ENCODE measurements around the gene ADAMTS20. TPM values are rescaled to one million over a fixed set of nuclear protein-coding genes. Genes with fewer than 3 reads are reported as not detected.

ADAMTS20 gene
- total and polyA plus RNA-seq, 10 of the 15 experiments (the other 5 are each of a cell fraction or from before 2014, with no cell fraction given), result 0.33 TPM; not detected in 9

- Histone ChIP-seq H2AFZ (ENCODE audit: control insufficient read depth, low read depth, low read length) (no peak overlapping the region), H3K4me1 (ENCODE audit: control insufficient read depth, insufficient read depth, low read length) (no peaks in the 10 kb centered on the region), H3K27me3 (replicated peaks in 1 of 2; ENCODE audit: control insufficient read depth in 2 of 2, insufficient read depth in 2 of 2, low read length in 1 of 2) (no peaks in the 10 kb centered on the region), H4K20me1 (ENCODE audit: control insufficient read depth, insufficient read depth) (no peaks in the 10 kb centered on the region), H3K4me3 (no peak overlapping the region), H3K36me3 (ENCODE audit: control insufficient read depth in 2 of 2, insufficient read depth in 2 of 2, low read length in 1 of 2) (no peaks in the 10 kb centered on the region), H3K9me3 (replicated peaks; ENCODE audit: control insufficient read depth, insufficient read depth, low read length) (no peaks in the 10 kb centered on the region), H3K9ac (ENCODE audit: control insufficient read depth, insufficient read depth, low read length) (no peak overlapping the region), H3K4me2 (ENCODE audit: control insufficient read depth, insufficient read depth) (no peak overlapping the region), H3K79me2 (ENCODE audit: control insufficient read depth, insufficient read depth, low read length) (no peaks in the 10 kb centered on the region), H3K27ac (ENCODE audit: control insufficient read depth, insufficient read depth) (no peak overlapping the region)
- ChIA-PET SMC1A (ENCODE audit: uncharacterized antibody, unreplicated experiment) (interaction anchor here (1.2 kb wide), 1 partner anchor 12 kb away, joined by 4 read pairs; no protein-coding TSS in a partner anchor), CTCF (interaction anchor here (0.5 to 0.9 kb wide), 2 partner anchors 10 to 269 kb away, joined by 3 read pairs; no protein-coding TSS in a partner anchor), POLR2A (no interaction called here), RAD21 (ENCODE audit: unreplicated experiment) (no interaction called here)
- TF ChIP-seq CHD4 (IDR thresholded peaks at IDR 0.05), result no peak
- no peak for TF ChIP-seq PAX8 (IDR thresholded peaks at IDR 0.05)
- no peak for TF ChIP-seq MTA3 (IDR thresholded peaks at IDR 0.05; ENCODE audit: borderline replicate concordance, low read length)
- TF ChIP-seq BACH1 (IDR thresholded peaks at IDR 0.05; ENCODE audit: borderline replicate concordance), result no peak
- no peak for TF ChIP-seq HCFC1 (IDR thresholded peaks at IDR 0.05; ENCODE audit: low read length)
- TF ChIP-seq WRNIP1 (IDR thresholded peaks at IDR 0.05; ENCODE audit: borderline replicate concordance, low read depth, low read length), result no peak
- no peak for TF ChIP-seq ZNF274 (IDR thresholded peaks at IDR 0.05; ENCODE audit: insufficient read depth, insufficient read length)
- TF ChIP-seq EED (IDR thresholded peaks at IDR 0.05; ENCODE audit: low read depth), result no peak
- TF ChIP-seq RUNX3 (IDR thresholded peaks at IDR 0.05; ENCODE audit: low read length), result no peak
- TF ChIP-seq STAT1 (conservative IDR thresholded peaks at IDR 0.05), result no peak
- no peak for TF ChIP-seq MAX (IDR thresholded peaks at IDR 0.05; ENCODE audit: low read depth, low read length)
- TF ChIP-seq KDM1A (IDR thresholded peaks at IDR 0.05; ENCODE audit: borderline replicate concordance), result no peak
- WGBS (ENCODE audit: insufficient coverage, insufficient replicate concordance, low lambda C conversion rate, missing lambda C conversion rate), result 43% methylated on average over 8 of the region's 8 CpGs
- DNase-seq (ENCODE audit: low read depth, low spot score) (no peak), ATAC-seq (peak; percentile 50; the same call in 2 of the 3 replicates), FAIRE-seq (no peak)
- intact Hi-C loops (cut with micrococcal nuclease; ENCODE audit: unreplicated experiment), result no loop called here
- in situ Hi-C loops (cut with MboI), result no loop called here
- BruUV-seq (replicated peaks), result no TSS peak
These were observed 98.2 kb downstream of the ADAMTS20 start for GRCh38 chr12:43453761-43454160.

Measured in GM12878 (cell line).